ENCODE data around the gene MYLK.

DNA sequence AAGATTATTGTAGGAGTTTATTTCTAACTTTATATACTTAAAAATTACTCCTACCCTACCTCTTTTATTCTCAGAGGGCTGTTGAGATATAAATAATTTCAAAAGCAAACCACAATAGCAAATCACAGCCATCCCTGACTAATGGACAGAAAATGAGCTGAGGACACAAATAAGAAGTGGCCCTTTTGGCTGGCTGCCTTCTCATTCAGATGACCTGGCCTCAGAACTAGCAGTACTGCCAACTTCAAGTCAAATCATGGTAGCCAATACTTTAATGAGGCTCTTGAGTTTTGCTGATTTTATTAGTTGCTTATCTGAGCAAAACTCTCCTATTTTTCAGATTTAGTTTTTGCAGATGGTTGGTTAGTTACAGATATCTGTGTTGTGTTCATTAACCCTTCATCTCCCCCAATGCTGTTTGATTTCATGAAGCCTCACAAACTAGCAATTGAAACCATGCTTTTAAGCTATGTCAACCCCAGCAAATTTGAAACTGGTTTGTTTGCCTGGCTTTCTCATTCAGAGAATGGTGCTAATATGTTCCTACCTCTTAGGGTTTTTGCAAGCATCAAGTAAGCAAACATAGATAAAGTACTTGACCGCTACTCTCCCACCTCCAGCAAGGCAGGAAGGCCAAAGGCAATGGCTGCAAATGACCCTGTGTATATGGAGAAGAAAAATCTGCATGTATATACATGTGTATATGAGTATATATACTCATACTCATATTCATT lies 225.8 kb downstream of the MYLK start:
- TF ChIP-seq MAZ (IDR thresholded peaks at IDR 0.05; ENCODE audit: borderline replicate concordance, low read depth, low read length) = no peak
- TF ChIP-seq, protein P1, sequence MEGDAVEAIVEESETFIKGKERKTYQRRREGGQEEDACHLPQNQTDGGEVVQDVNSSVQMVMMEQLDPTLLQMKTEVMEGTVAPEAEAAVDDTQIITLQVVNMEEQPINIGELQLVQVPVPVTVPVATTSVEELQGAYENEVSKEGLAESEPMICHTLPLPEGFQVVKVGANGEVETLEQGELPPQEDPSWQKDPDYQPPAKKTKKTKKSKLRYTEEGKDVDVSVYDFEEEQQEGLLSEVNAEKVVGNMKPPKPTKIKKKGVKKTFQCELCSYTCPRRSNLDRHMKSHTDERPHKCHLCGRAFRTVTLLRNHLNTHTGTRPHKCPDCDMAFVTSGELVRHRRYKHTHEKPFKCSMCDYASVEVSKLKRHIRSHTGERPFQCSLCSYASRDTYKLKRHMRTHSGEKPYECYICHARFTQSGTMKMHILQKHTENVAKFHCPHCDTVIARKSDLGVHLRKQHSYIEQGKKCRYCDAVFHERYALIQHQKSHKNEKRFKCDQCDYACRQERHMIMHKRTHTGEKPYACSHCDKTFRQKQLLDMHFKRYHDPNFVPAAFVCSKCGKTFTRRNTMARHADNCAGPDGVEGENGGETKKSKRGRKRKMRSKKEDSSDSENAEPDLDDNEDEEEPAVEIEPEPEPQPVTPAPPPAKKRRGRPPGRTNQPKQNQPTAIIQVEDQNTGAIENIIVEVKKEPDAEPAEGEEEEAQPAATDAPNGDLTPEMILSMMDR (conservative IDR thresholded peaks at IDR 0.05; ENCODE audit: low read depth, low read length) = no peak
- no peak for TF ChIP-seq BHLHE40 (IDR thresholded peaks at IDR 0.05; ENCODE audit: low read depth, low read length)
- TF ChIP-seq SMC3 (IDR thresholded peaks at IDR 0.05; ENCODE audit: low read depth, low read length) = no peak
- TF ChIP-seq CEBPB (IDR thresholded peaks at IDR 0.05; ENCODE audit: low read depth, low read length) = no peak
- TF ChIP-seq, protein P2, sequence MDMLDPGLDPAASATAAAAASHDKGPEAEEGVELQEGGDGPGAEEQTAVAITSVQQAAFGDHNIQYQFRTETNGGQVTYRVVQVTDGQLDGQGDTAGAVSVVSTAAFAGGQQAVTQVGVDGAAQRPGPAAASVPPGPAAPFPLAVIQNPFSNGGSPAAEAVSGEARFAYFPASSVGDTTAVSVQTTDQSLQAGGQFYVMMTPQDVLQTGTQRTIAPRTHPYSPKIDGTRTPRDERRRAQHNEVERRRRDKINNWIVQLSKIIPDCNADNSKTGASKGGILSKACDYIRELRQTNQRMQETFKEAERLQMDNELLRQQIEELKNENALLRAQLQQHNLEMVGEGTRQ (IDR thresholded peaks at IDR 0.05; ENCODE audit: low read depth, low read length) = no peak
- TF ChIP-seq POLR2A (IDR thresholded peaks at IDR 0.05; ENCODE audit: low read depth, low read length) = no peak
- no peak for TF ChIP-seq RAD21 (IDR thresholded peaks at IDR 0.05; ENCODE audit: low read length)
- no peak for TF ChIP-seq RCOR1 (IDR thresholded peaks at IDR 0.05; ENCODE audit: insufficient replicate concordance, low read length)
- no peak for TF ChIP-seq FOS (IDR thresholded peaks at IDR 0.05; ENCODE audit: low read depth, low read length)

Measured in IMR-90 (cell line).